CD14-positive monocyte (primary cell): ENCODE measurements around the gene NINL. TPM values are rescaled to one million over a fixed set of nuclear protein-coding genes. Genes with fewer than 3 reads are reported as not detected.
"Not testable (repeated sequence)": the region's sequence is repeated elsewhere in the genome, so short reads cannot be mapped to it uniquely, and the experiment has no call there.

Experiments used
- DNase-seq, 3 donors: peaks; one replicate each; pipeline ENCODE4 v3.0.0-alpha.2; 2011 to 2022
- H2AFZ ChIP-seq: 2 replicates; pipeline ENCODE4 v1.6.0; 2012; ENCODE audit warnings: mild to moderate bottlenecking, low read depth, low read length, inconsistent platforms; ENCODE audit not compliant: insufficient read depth, poor library complexity, severe bottlenecking
- H3K27ac ChIP-seq, 2 donors: 1 replicate in 1 of 2; 2 replicates in 1 of 2; pipeline ENCODE4 v1.5.1; 2012 to 2013; ENCODE audit warnings: low read length in 2 of 2, control low read depth in 1 of 2, inconsistent platforms in 1 of 2, low read depth in 1 of 2, mild to moderate bottlenecking in 1 of 2
- H3K27me3 ChIP-seq, 2 donors: one replicate each; pipeline versions ENCODE4 v1.6.0 to v1.6.1; 2011 to 2013; ENCODE audit warnings: low read length in 2 of 2; ENCODE audit not compliant: control insufficient read depth in 2 of 2, insufficient read depth in 2 of 2
- H3K36me3 ChIP-seq, 2 donors: replicated peaks in 1 of 2; 1 replicate in 1 of 2; 2 replicates in 1 of 2; pipeline versions ENCODE4 v1.5.1 to v1.6.1; 2012 to 2013; ENCODE audit warnings: low read length in 2 of 2, control low read depth in 1 of 2, inconsistent platforms in 1 of 2, mild to moderate bottlenecking in 1 of 2; ENCODE audit not compliant: insufficient read depth in 2 of 2, control insufficient read depth in 1 of 2
- H3K4me1 ChIP-seq, 2 donors: 1 replicate in 1 of 2; 2 replicates in 1 of 2; pipeline versions ENCODE4 v1.5.1 to v1.6.1; 2012 to 2013; ENCODE audit warnings: low read length in 2 of 2, control low read depth in 1 of 2, inconsistent platforms in 1 of 2, mild to moderate bottlenecking in 1 of 2, moderate library complexity in 1 of 2; ENCODE audit not compliant: insufficient read depth in 2 of 2, control insufficient read depth in 1 of 2
- H3K4me2 ChIP-seq: replicated peaks from 2 replicates; pipeline ENCODE3; 2012; ENCODE audit warnings: low read length, moderate library complexity, mild to moderate bottlenecking; ENCODE audit not compliant: poor library complexity, severe bottlenecking; ENCODE audit errors: extremely low read depth
- H3K4me3 ChIP-seq, 3 experiments: fragments of 200-600 bp in 1 of 3; sonication (generic) in 1 of 3; replicated peaks in 1 of 3; 1 replicate in 2 of 3; 2 replicates in 1 of 3; pipeline ENCODE4 v1.5.1; 2011 to 2013; ENCODE audit warnings: low read length in 3 of 3, mild to moderate bottlenecking in 3 of 3, control low read depth in 2 of 3, low read depth in 2 of 3, inconsistent platforms in 1 of 3, moderate library complexity in 1 of 3
- H3K79me2 ChIP-seq: 2 replicates; pipeline ENCODE4 v1.6.0; 2012; ENCODE audit warnings: mild to moderate bottlenecking, control low read depth, inconsistent platforms, low read length, moderate library complexity; ENCODE audit not compliant: insufficient read depth
- H3K9ac ChIP-seq: 2 replicates; pipeline ENCODE4 v1.6.0; 2017; ENCODE audit warnings: low read length, mild to moderate bottlenecking; ENCODE audit not compliant: insufficient read depth, poor library complexity, severe bottlenecking
- H3K9me3 ChIP-seq, 2 donors: replicated peaks in 1 of 2; 1 replicate in 1 of 2; 2 replicates in 1 of 2; pipeline versions ENCODE4 v1.5.1 to v1.6.1; 2012 to 2013; ENCODE audit warnings: low read length in 2 of 2, control low read depth in 1 of 2; ENCODE audit not compliant: control insufficient read depth in 1 of 2, insufficient read depth in 1 of 2
- H4K20me1 ChIP-seq: 2 replicates; pipeline ENCODE4 v1.6.0; 2012; ENCODE audit warnings: mild to moderate bottlenecking, low read length, control low read depth, moderate library complexity; ENCODE audit not compliant: insufficient read depth
- H3K27ac Mint-ChIP-seq, 7 donors: one replicate each; pipeline ENCODE4 v1.8.0; 2020; ENCODE audit warnings: mild to moderate bottlenecking in 7 of 7, mixed read lengths in 7 of 7, moderate library complexity in 6 of 7, inconsistent platforms in 2 of 7
- H3K27me3 Mint-ChIP-seq, 3 donors: one replicate each; pipeline ENCODE4 v1.8.0; 2021 to 2022; ENCODE audit warnings: low read depth in 3 of 3, mild to moderate bottlenecking in 3 of 3, mixed read lengths in 3 of 3, moderate library complexity in 3 of 3, inconsistent platforms in 1 of 3
- H3K36me3 Mint-ChIP-seq, 2 donors: one replicate each; pipeline ENCODE4 v1.8.0; 2020; ENCODE audit warnings: mixed read lengths in 2 of 2, inconsistent platforms in 1 of 2, mild to moderate bottlenecking in 1 of 2
- H3K4me1 Mint-ChIP-seq: one replicate; pipeline ENCODE4 v1.8.0; 2020; ENCODE audit warnings: mild to moderate bottlenecking, mixed read lengths
- H3K4me3 Mint-ChIP-seq, 2 donors: one replicate each; pipeline ENCODE4 v1.8.0; 2020; ENCODE audit warnings: mild to moderate bottlenecking in 2 of 2, mixed read lengths in 2 of 2, moderate library complexity in 1 of 2
- H3K9me3 Mint-ChIP-seq, 7 donors: one replicate each; pipeline ENCODE4 v1.8.0; 2020 to 2022; ENCODE audit warnings: mixed read lengths in 7 of 7, mild to moderate bottlenecking in 6 of 7, moderate library complexity in 6 of 7, inconsistent platforms in 2 of 7
- CTCF ChIP-seq: fragments of 200-600 bp; IDR thresholded peaks from one replicate; pipeline ENCODE4 v1.8.0; 2022; ENCODE audit warnings: antibody characterized with exemption, mild to moderate bottlenecking
- WGBS: methylation state at CpG from one replicate; pipeline ENCODE4 v1.1.5; 2013; ENCODE audit warnings: missing lambda C conversion rate; ENCODE audit not compliant: insufficient coverage; 5-methylcytosine and 5-hydroxymethylcytosine counted together
- intact Hi-C, 2 donors: fragments of 100-400 bp; cut with micrococcal nuclease; formaldehyde crosslinking; loops; one replicate each; pipeline versions ENCODE4 v1.15.0 to v1.15.1; 2023
- polyA plus RNA-seq, 3 donors: library from polyadenylated mRNA; depleted of rRNA in 1 of 3; unstranded in 2 of 3; stranded (reverse) in 1 of 3; fragments of 300-500 nt in 2 of 3; fragments of >200 nt in 1 of 3; fragmentation: Illumina TruSeq in 2 of 3; gene quantifications; 1 replicate in 2 of 3; 2 replicates in 1 of 3; pipeline ENCODE4 v1.2.3, GENCODE V29; 2012 to 2021

The NINL gene
- polyA plus RNA-seq, 3 donors = 0.08 to 0.15 TPM; not detected in 1

- H3K4me1 Mint-ChIP-seq, H3K79me2 ChIP-seq, H2AFZ ChIP-seq, H4K20me1 ChIP-seq, H3K4me3 Mint-ChIP-seq, DNase-seq, H3K36me3 ChIP-seq, H3K9me3 ChIP-seq, H3K36me3 Mint-ChIP-seq, H3K27me3 ChIP-seq, intact Hi-C loops, H3K27ac ChIP-seq, H3K4me1 ChIP-seq, H3K4me3 ChIP-seq, H3K9ac ChIP-seq, H3K27me3 Mint-ChIP-seq, H3K4me2 ChIP-seq: not testable (repeated sequence)
- 98% methylated on average over 19 of the region's 39 CpGs for WGBS
- peaks cover 2 to 19% (median 10%) of the 10 kb centered on the region in 7 donors for H3K9me3 Mint-ChIP-seq
- peak overlapping the region in 1 of 7 donors; percentile 16 for H3K27ac Mint-ChIP-seq
These were observed 17.0 kb upstream of the NINL start for GRCh38 chr20:25602191-25602913.

GRCh38 chr20:25601659-25602058 lies 16.3 kb upstream of the NINL start:
- Histone ChIP-seq H3K4me1 (no peaks in the 10 kb centered on the region), H3K9ac (no peak overlapping the region), H3K27ac (no peak overlapping the region), H3K4me3 (no peak overlapping the region), H3K9me3 (peaks cover 0 to 5% of the 10 kb centered on the region in 2 donors), H3K4me2 (no peak overlapping the region), H4K20me1 (no peaks in the 10 kb centered on the region), H2AFZ (no peak overlapping the region), H3K27me3 (no peaks in the 10 kb centered on the region), H3K36me3 (no peaks in the 10 kb centered on the region), H3K79me2 (no peaks in the 10 kb centered on the region)
- H3K36me3 Mint-ChIP-seq = no peaks in the 10 kb centered on the region
- H3K27me3 Mint-ChIP-seq = peaks cover 1 to 5% (median 4%) of the 10 kb centered on the region in 3 donors
- H3K9me3 Mint-ChIP-seq = peaks cover 2 to 19% (median 10%) of the 10 kb centered on the region in 7 donors
- 88% methylated on average over 2 of the region's 2 CpGs for WGBS
- intact Hi-C loops = no loop called here
- H3K27ac Mint-ChIP-seq = no peak overlapping the region
- no peak for DNase-seq
- no peak for TF ChIP-seq CTCF
- no peaks in the 10 kb centered on the region for H3K4me1 Mint-ChIP-seq
- no peak overlapping the region for H3K4me3 Mint-ChIP-seq
